GM04504 (cell line): Measurements from ENCODE around the gene TRIM72.
"Not testable (repeated sequence)": the region's sequence is repeated elsewhere in the genome, so short reads cannot be mapped to it uniquely, and the experiment has no call there.

Experiments
- DNase-seq: peaks from one replicate; pipeline ENCODE4 v3.0.0-alpha.2; 2012; ENCODE audit warnings: low read depth

TRIM72 gene

GRCh38 chr16:31190818-31191444, 23.0 kb upstream of the TRIM72 start:
- DNase-seq = no peak

- no peak for DNase-seq
Measured at GRCh38 chr16:31191697-31192428, 22.1 kb upstream of the TRIM72 start.

GRCh38 chr16:31192856-31193642, 20.9 kb upstream of the TRIM72 start:
- DNase-seq = no peak

GRCh38 chr16:31193874-31194273, 20.0 kb upstream of the TRIM72 start:
- DNase-seq = no peak

- DNase-seq = no peak
Measured at GRCh38 chr16:31194898-31195297, 19.0 kb upstream of the TRIM72 start.

- not testable (repeated sequence) for DNase-seq
Measured at GRCh38 chr16:31195861-31196260, 18.1 kb upstream of the TRIM72 start.

GRCh38 chr16:31196324-31197088, 17.4 kb upstream of the TRIM72 start:
- no peak for DNase-seq

- no peak for DNase-seq
Measured at GRCh38 chr16:31198207-31198882, 15.6 kb upstream of the TRIM72 start.

- DNase-seq = no peak
Measured at GRCh38 chr16:31199430-31200041, 14.4 kb upstream of the TRIM72 start.

GRCh38 chr16:31200111-31200510, 13.8 kb upstream of the TRIM72 start:
- not testable (repeated sequence) for DNase-seq

GRCh38 chr16:31200821-31201568, 12.9 kb upstream of the TRIM72 start:
- DNase-seq = no peak

GRCh38 chr16:31201582-31202413, 12.1 kb upstream of the TRIM72 start:
- no peak for DNase-seq

GRCh38 chr16:31202414-31203375, 11.2 kb upstream of the TRIM72 start, which contains the start of gene PYCARD:
Gene PYCARD, minus strand, starts transcription at chr16:31202760. Its CDS starts 70 bp downstream, at chr16:31202690.
- no peak for DNase-seq

- DNase-seq = no peak
Measured at GRCh38 chr16:31204871-31205666, 8.8 kb upstream of the TRIM72 start.

- DNase-seq = no peak
Measured at GRCh38 chr16:31206776-31207175, 7.1 kb upstream of the TRIM72 start.

- no peak for DNase-seq
Measured at GRCh38 chr16:31213342-31213741, 577 bp upstream of the TRIM72 start.

GRCh38 chr16:31214708-31215286, 878 bp downstream of the TRIM72 start:
- DNase-seq = no peak
